Measurements from ENCODE around the gene INTS15.

The INTS15 gene

GRCh38 chr7:6644728-6645127 lies 54.9 kb downstream of the INTS15 start:
- no peak for DNase-seq

GRCh38 chr7:6646465-6646864 lies 56.6 kb downstream of the INTS15 start:
- DNase-seq: no peak

GRCh38 chr7:6647080-6647479 lies 57.3 kb downstream of the INTS15 start:
- no peak for DNase-seq

- DNase-seq: no peak
Observed at GRCh38 chr7:6647541-6647940, 57.7 kb downstream of the INTS15 start.

- DNase-seq: no peak
Observed at GRCh38 chr7:6648066-6648814, 58.4 kb downstream of the INTS15 start.

GRCh38 chr7:6648815-6649104 lies 58.9 kb downstream of the INTS15 start:
- DNase-seq: no peak

GRCh38 chr7:6649241-6649961 lies 59.6 kb downstream of the INTS15 start:
- DNase-seq: no peak

- DNase-seq: no peak
Observed at GRCh38 chr7:6650086-6650485, 60.3 kb downstream of the INTS15 start.

GRCh38 chr7:6650521-6651011 lies 60.7 kb downstream of the INTS15 start:
- no peak for DNase-seq

- no peak for DNase-seq
Observed at GRCh38 chr7:6651851-6652445, 62.1 kb downstream of the INTS15 start.

GRCh38 chr7:6652446-6653011 lies 62.7 kb downstream of the INTS15 start:
- no peak for DNase-seq

GRCh38 chr7:6653071-6654003 lies 63.5 kb downstream of the INTS15 start:
- no peak for DNase-seq

- no peak for DNase-seq
Observed at GRCh38 chr7:6654113-6654841, 64.5 kb downstream of the INTS15 start.

- no peak for DNase-seq
Observed at GRCh38 chr7:6654842-6655610, 65.2 kb downstream of the INTS15 start.

GRCh38 chr7:6655636-6656385 lies 66.0 kb downstream of the INTS15 start:
- no peak for DNase-seq

- no peak for DNase-seq
Observed at GRCh38 chr7:6656413-6656812, 66.6 kb downstream of the INTS15 start.

All from fibroblast of skin of right quadriceps (primary cell).